Osteoblast (primary cell): ENCODE measurements around the gene GORASP1. TPM values are rescaled to one million over a fixed set of nuclear protein-coding genes. Genes with fewer than 3 reads are reported as not detected.

ENCODE experiments used
- DNase-seq: peaks from one replicate; pipeline ENCODE4 v3.0.0; 2011; ENCODE audit warnings: low spot score, mixed read lengths; ENCODE audit not compliant: insufficient read length; ENCODE audit errors: missing footprints
- H2AFZ ChIP-seq: 2 replicates; pipeline ENCODE4 v1.6.0; 2011; ENCODE audit warnings: mild to moderate bottlenecking, low read length
- H3K27ac ChIP-seq: 2 replicates; pipeline ENCODE4 v1.5.1; 2011; ENCODE audit warnings: mild to moderate bottlenecking, low read depth, low read length, moderate library complexity
- H3K27me3 ChIP-seq: 2 replicates; pipeline ENCODE4 v1.6.0; 2012; ENCODE audit warnings: mild to moderate bottlenecking, control low read depth, inconsistent platforms, low read length, moderate library complexity; ENCODE audit not compliant: insufficient read depth
- H3K36me3 ChIP-seq: 2 replicates; pipeline ENCODE4 v1.5.1; 2011; ENCODE audit warnings: mild to moderate bottlenecking, low read length, control low read depth, moderate library complexity; ENCODE audit not compliant: insufficient read depth
- H3K4me1 ChIP-seq: 2 replicates; pipeline ENCODE4 v1.5.1; 2011; ENCODE audit warnings: mild to moderate bottlenecking, low read length, control low read depth, moderate library complexity; ENCODE audit not compliant: insufficient read depth
- H3K4me2 ChIP-seq: 2 replicates; pipeline ENCODE4 v1.6.0; 2011; ENCODE audit warnings: mild to moderate bottlenecking, low read length; ENCODE audit not compliant: insufficient read depth
- H3K4me3 ChIP-seq: fragments of 200-600 bp; sonication (generic); 3 replicates; pipeline ENCODE4 v1.5.1; 2012; ENCODE audit warnings: mild to moderate bottlenecking, low read length, inconsistent platforms; ENCODE audit not compliant: insufficient read depth
- H3K79me2 ChIP-seq: 2 replicates; pipeline ENCODE4 v1.6.0; 2012; ENCODE audit warnings: mild to moderate bottlenecking, low read length, control low read depth, inconsistent platforms; ENCODE audit not compliant: insufficient read depth
- H3K9me3 ChIP-seq: 2 replicates; pipeline ENCODE4 v1.5.1; 2011; ENCODE audit warnings: low read depth, low read length, control low read depth
- H4K20me1 ChIP-seq: 2 replicates; pipeline ENCODE4 v1.6.0; 2012; ENCODE audit warnings: mild to moderate bottlenecking, low read length, control low read depth; ENCODE audit not compliant: insufficient read depth
- CTCF ChIP-seq: IDR thresholded peaks from 2 replicates; pipeline ENCODE4 v1.5.1; 2011; ENCODE audit warnings: mild to moderate bottlenecking, low read depth, low read length, moderate library complexity; ENCODE audit errors: extremely low read depth
- total RNA-seq: library from RNA; depleted of rRNA; stranded (reverse); fragments of >200 nt; gene quantifications from 2 replicates; pipeline ENCODE4 v1.2.3, GENCODE V29; 2012

GORASP1 gene
- total RNA-seq, 1 donor, result 46.0 TPM

GRCh38 chr3:39102504-39103323 is 4.7 kb downstream of the GORASP1 start:
- no peak overlapping the region for H3K4me2 ChIP-seq
- no peak for TF ChIP-seq CTCF
- H3K36me3 ChIP-seq, result peaks cover 29% of the 10 kb centered on the region
- H3K4me1 ChIP-seq, result peaks cover 12% of the 10 kb centered on the region
- H4K20me1 ChIP-seq, result peaks cover 60% of the 10 kb centered on the region
- no peak overlapping the region for H3K4me3 ChIP-seq
- H3K27ac ChIP-seq, result no peak overlapping the region
- H3K9me3 ChIP-seq, result no peaks in the 10 kb centered on the region
- peaks cover 72% of the 10 kb centered on the region for H3K79me2 ChIP-seq
- peak; percentile 60 for DNase-seq
- H3K27me3 ChIP-seq, result no peaks in the 10 kb centered on the region
- H2AFZ ChIP-seq, result no peak overlapping the region

- no peaks in the 10 kb centered on the region for H3K27me3 ChIP-seq
- H3K79me2 ChIP-seq, result peaks cover 60% of the 10 kb centered on the region
- peak; percentile 75 for TF ChIP-seq CTCF
- peaks cover 55% of the 10 kb centered on the region for H4K20me1 ChIP-seq
- no peak overlapping the region for H3K27ac ChIP-seq
- H3K9me3 ChIP-seq, result no peaks in the 10 kb centered on the region
- no peak overlapping the region for H3K4me3 ChIP-seq
- peaks cover 43% of the 10 kb centered on the region for H3K36me3 ChIP-seq
- H3K4me1 ChIP-seq, result peaks cover 6% of the 10 kb centered on the region
- no peak overlapping the region for H3K4me2 ChIP-seq
- H2AFZ ChIP-seq, result no peak overlapping the region
- DNase-seq, result peak; percentile 95
Observed at GRCh38 chr3:39101022-39101689, 6.3 kb downstream of the GORASP1 start.

- H3K4me3 ChIP-seq, result no peak overlapping the region
- no peaks in the 10 kb centered on the region for H3K4me1 ChIP-seq
- peaks cover 53% of the 10 kb centered on the region for H3K79me2 ChIP-seq
- H4K20me1 ChIP-seq, result peaks cover 48% of the 10 kb centered on the region
- H3K27me3 ChIP-seq, result no peaks in the 10 kb centered on the region
- H3K9me3 ChIP-seq, result no peaks in the 10 kb centered on the region
- H2AFZ ChIP-seq, result no peak overlapping the region
- no peak overlapping the region for H3K27ac ChIP-seq
- H3K36me3 ChIP-seq, result peaks cover 50% of the 10 kb centered on the region
- DNase-seq, result peak; percentile 43
- H3K4me2 ChIP-seq, result no peak overlapping the region
- TF ChIP-seq CTCF, result no peak
Observed at GRCh38 chr3:39100500-39100886, 6.9 kb downstream of the GORASP1 start.

GRCh38 chr3:39099738-39100499 is 7.5 kb downstream of the GORASP1 start:
- Histone ChIP-seq H3K4me2 (no peak overlapping the region), H3K36me3 (peaks cover 56% of the 10 kb centered on the region), H4K20me1 (peaks cover 44% of the 10 kb centered on the region), H3K4me1 (no peaks in the 10 kb centered on the region), H3K27ac (no peak overlapping the region), H3K27me3 (no peaks in the 10 kb centered on the region), H3K4me3 (no peak overlapping the region), H3K9me3 (no peaks in the 10 kb centered on the region), H2AFZ (no peak overlapping the region), H3K79me2 (peaks cover 47% of the 10 kb centered on the region)
- TF ChIP-seq CTCF, result no peak
- peak; percentile 81 for DNase-seq
